Vagina (tissue), 2 donors: ENCODE results near the gene AGPAT3.

ENCODE experiments used
- POLR2A ChIP-seq, 2 donors: fragments of 450-650 bp; IDR thresholded peaks; one replicate each; pipeline ENCODE4 v1.6.1; 2017; ENCODE audit warnings: antibody characterized with exemption in 2 of 2, mild to moderate bottlenecking in 2 of 2, moderate library complexity in 2 of 2
- POLR2AphosphoS5 ChIP-seq, 2 donors: sonication (generic); formaldehyde crosslinking; IDR thresholded peaks; one replicate each; pipeline ENCODE4 v1.9.0; 2017; ENCODE audit warnings: antibody characterized with exemption in 2 of 2, mild to moderate bottlenecking in 2 of 2, low read depth in 1 of 2; ENCODE audit not compliant: insufficient read depth in 1 of 2
- TF ChIP-seq, protein P1 (sequence below), 3 experiments: fragments of 450-650 bp in 2 of 3; fragments of 200-600 bp in 1 of 3; sonication (generic) in 1 of 3; IDR thresholded peaks; one replicate each; pipeline ENCODE4 v1.5.1; 2017 to 2019; ENCODE audit warnings: antibody characterized with exemption in 3 of 3, mild to moderate bottlenecking in 2 of 3, moderate library complexity in 2 of 3

DNA sequence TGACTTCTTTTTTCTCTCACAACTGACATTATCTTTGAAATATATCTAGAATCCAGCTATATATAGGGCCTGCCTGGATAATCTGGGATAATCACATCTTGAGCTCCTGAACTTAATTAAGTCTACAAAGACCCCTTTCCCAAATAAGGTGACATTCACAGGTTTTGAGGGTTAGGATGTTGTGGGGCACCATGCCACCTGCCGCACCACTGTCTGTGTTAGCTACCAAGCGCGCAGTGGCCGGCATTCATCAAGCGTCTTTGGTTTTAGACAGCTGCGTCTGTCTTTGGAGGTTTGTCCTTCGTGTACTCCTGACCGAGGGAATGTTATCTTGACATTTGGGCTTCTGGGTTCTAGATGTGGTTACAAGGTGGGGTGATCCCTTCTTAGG, 154.5 kb downstream of the AGPAT3 start:
- TF ChIP-seq POLR2AphosphoS5 (IDR thresholded peaks at IDR 0.05; ENCODE audit: insufficient read depth in 1 of 2, low read depth in 1 of 2) (no peak), POLR2A (IDR thresholded peaks at IDR 0.05) (no peak)
- TF ChIP-seq, protein P1, sequence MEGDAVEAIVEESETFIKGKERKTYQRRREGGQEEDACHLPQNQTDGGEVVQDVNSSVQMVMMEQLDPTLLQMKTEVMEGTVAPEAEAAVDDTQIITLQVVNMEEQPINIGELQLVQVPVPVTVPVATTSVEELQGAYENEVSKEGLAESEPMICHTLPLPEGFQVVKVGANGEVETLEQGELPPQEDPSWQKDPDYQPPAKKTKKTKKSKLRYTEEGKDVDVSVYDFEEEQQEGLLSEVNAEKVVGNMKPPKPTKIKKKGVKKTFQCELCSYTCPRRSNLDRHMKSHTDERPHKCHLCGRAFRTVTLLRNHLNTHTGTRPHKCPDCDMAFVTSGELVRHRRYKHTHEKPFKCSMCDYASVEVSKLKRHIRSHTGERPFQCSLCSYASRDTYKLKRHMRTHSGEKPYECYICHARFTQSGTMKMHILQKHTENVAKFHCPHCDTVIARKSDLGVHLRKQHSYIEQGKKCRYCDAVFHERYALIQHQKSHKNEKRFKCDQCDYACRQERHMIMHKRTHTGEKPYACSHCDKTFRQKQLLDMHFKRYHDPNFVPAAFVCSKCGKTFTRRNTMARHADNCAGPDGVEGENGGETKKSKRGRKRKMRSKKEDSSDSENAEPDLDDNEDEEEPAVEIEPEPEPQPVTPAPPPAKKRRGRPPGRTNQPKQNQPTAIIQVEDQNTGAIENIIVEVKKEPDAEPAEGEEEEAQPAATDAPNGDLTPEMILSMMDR (IDR thresholded peaks at IDR 0.05), result no peak
